ENCODE data around the gene PTPRM. TPM values are rescaled to one million over a fixed set of nuclear protein-coding genes. Genes with fewer than 3 reads are reported as not detected.

Gene PTPRM
- total and polyA plus RNA-seq, 2 of the 8 experiments (the other 6 are each of a cell fraction or from before 2014, with no cell fraction given) = 4.1 to 7.0 TPM

- TF ChIP-seq CBX5 (IDR thresholded peaks at IDR 0.05; ENCODE audit: low read depth, low read length) = no peak
- no peak for TF ChIP-seq HDAC2 (IDR thresholded peaks at IDR 0.05; ENCODE audit: borderline replicate concordance in 1 of 2, low read depth in 2 of 2, low read length in 2 of 2)
- no peak for TF ChIP-seq SRF (IDR thresholded peaks at IDR 0.05; ENCODE audit: low read depth, low read length)
- TF ChIP-seq ZNF274 (IDR thresholded peaks at IDR 0.05; ENCODE audit: borderline replicate concordance, extremely low read depth, low read length) = no peak
- no peak for TF ChIP-seq YY1 (IDR thresholded peaks at IDR 0.05; ENCODE audit: low read depth, low read length)
Measured at GRCh38 chr18:7668392-7668791, 101.3 kb downstream of the PTPRM start (continued).
